H1 (cell line): Measurements from ENCODE around the gene POLG. TPM values are rescaled to one million over a fixed set of nuclear protein-coding genes. Genes with fewer than 3 reads are reported as not detected.

Source experiments
- CTCF ChIA-PET: fragments of 300-600 bp; sonication (Branson Sonifier 250); formaldehyde crosslinking; loops from one replicate; lab custom pipeline; 2021; ENCODE audit not compliant: partially characterized antibody; lab: Charles Lee
- POLR2A ChIA-PET: fragments of 300-600 bp; sonication (Branson Sonifier 250); formaldehyde crosslinking; loops from one replicate; lab custom pipeline; 2021; ENCODE audit warnings: inconsistent platforms; ENCODE audit not compliant: partially characterized antibody; lab: Charles Lee
- DNase-seq, 2 experiments: peaks; one replicate each; pipeline versions ENCODE4 v3.0.0 to v3.0.0-alpha.2; 2010 to 2022; ENCODE audit warnings: low spot score in 2 of 2, low read depth in 1 of 2, mixed read lengths in 1 of 2
- FAIRE-seq: peaks from 2 replicates; lab custom pipeline; 2011; peaks lifted over from hg19 to GRCh38; lab: Jason Lieb, UNC
- H2AFZ ChIP-seq: 2 replicates; pipeline ENCODE4 v1.8.1; 2012; ENCODE audit warnings: low read length, inconsistent platforms
- H2AK5ac ChIP-seq: 2 replicates; pipeline ENCODE4 v1.6.1; 2013; ENCODE audit warnings: low read depth, low read length
- H2BK120ac ChIP-seq: replicated peaks from 2 replicates; pipeline ENCODE3; 2013; ENCODE audit warnings: low read depth, low read length, inconsistent platforms
- H2BK12ac ChIP-seq: 2 replicates; pipeline ENCODE4 v1.6.1; 2013; ENCODE audit warnings: low read depth, low read length
- H2BK15ac ChIP-seq: 2 replicates; pipeline ENCODE4 v1.6.1; 2013; ENCODE audit warnings: low read length
- H2BK20ac ChIP-seq: 2 replicates; pipeline ENCODE4 v1.6.1; 2013; ENCODE audit warnings: low read length
- H2BK5ac ChIP-seq: 2 replicates; pipeline ENCODE4 v1.6.1; 2013; ENCODE audit warnings: low read depth, low read length
- H3K14ac ChIP-seq: 2 replicates; pipeline ENCODE4 v1.6.1; 2013; ENCODE audit warnings: inconsistent platforms; ENCODE audit not compliant: insufficient read length
- H3K18ac ChIP-seq: 2 replicates; pipeline ENCODE4 v1.6.1; 2013; ENCODE audit warnings: low read length; ENCODE audit errors: extremely low read depth
- H3K23ac ChIP-seq: 2 replicates; pipeline ENCODE4 v1.6.1; 2013; ENCODE audit warnings: inconsistent platforms; ENCODE audit not compliant: insufficient read length
- H3K23me2 ChIP-seq: 2 replicates; pipeline ENCODE4 v1.6.1; 2013; ENCODE audit warnings: low read depth, low read length
- H3K27ac ChIP-seq: 2 replicates; pipeline ENCODE4 v1.6.1; 2011; ENCODE audit warnings: low read depth, low read length, inconsistent platforms
- H3K27me3 ChIP-seq, 4 experiments: replicated peaks in 1 of 4; 1 replicate in 1 of 4; 2 replicates in 3 of 4; pipeline versions ENCODE4 v1.6.1 to v1.8.1; 2011 to 2013; ENCODE audit warnings: low read length in 3 of 4, mild to moderate bottlenecking in 3 of 4, inconsistent platforms in 2 of 4, mixed read lengths in 2 of 4, moderate library complexity in 1 of 4; ENCODE audit not compliant: control insufficient read depth in 3 of 4, insufficient read depth in 3 of 4; ENCODE audit errors: extremely low read depth in 1 of 4
- H3K36me3 ChIP-seq, 4 experiments: 2 replicates each; pipeline versions ENCODE4 v1.6.1 to v1.8.1; 2011 to 2013; ENCODE audit warnings: mild to moderate bottlenecking in 4 of 4, low read length in 3 of 4, moderate library complexity in 2 of 4, control low read depth in 1 of 4, inconsistent platforms in 1 of 4; ENCODE audit not compliant: insufficient read depth in 4 of 4, control insufficient read depth in 2 of 4
- H3K4ac ChIP-seq: replicated peaks from 2 replicates; pipeline ENCODE3; 2013; ENCODE audit warnings: low read length, low read depth, mixed read lengths, inconsistent platforms; ENCODE audit not compliant: insufficient read length
- H3K4me1 ChIP-seq, 4 experiments: replicated peaks in 1 of 4; 1 replicate in 1 of 4; 2 replicates in 3 of 4; pipeline versions ENCODE4 v1.6.1 to v1.8.1; 2011 to 2013; ENCODE audit warnings: low read length in 3 of 4, inconsistent platforms in 2 of 4, mixed read lengths in 1 of 4; ENCODE audit not compliant: insufficient read depth in 4 of 4, control insufficient read depth in 3 of 4
- H3K4me2 ChIP-seq, 2 experiments: 2 replicates each; pipeline versions ENCODE4 v1.6.1 to v1.8.1; 2011 to 2013; ENCODE audit warnings: low read depth in 2 of 2, low read length in 2 of 2, control low read depth in 1 of 2, inconsistent platforms in 1 of 2, mild to moderate bottlenecking in 1 of 2; ENCODE audit not compliant: insufficient read depth in 1 of 2
- H3K4me3 ChIP-seq, 4 experiments: fragments of 200-600, 300-600 bp in 1 of 4; sonication (generic), shearing (Covaris generic), sonication (Bioruptor Twin) in 1 of 4; 2 replicates each; pipeline versions ENCODE4 v1.5.1 to v1.8.1; 2011 to 2016; ENCODE audit warnings: low read length in 4 of 4, low read depth in 3 of 4, control low read depth in 2 of 4, inconsistent platforms in 2 of 4, mild to moderate bottlenecking in 2 of 4, mixed read lengths in 1 of 4, moderate library complexity in 1 of 4; ENCODE audit not compliant: insufficient read depth in 2 of 4; ENCODE audit errors: extremely low read depth in 1 of 4
- H3K56ac ChIP-seq: replicated peaks from 2 replicates; pipeline ENCODE3; 2013; ENCODE audit warnings: low read depth, mild to moderate bottlenecking, mixed read lengths, low read length, inconsistent platforms; ENCODE audit not compliant: insufficient read length
- H3K79me1 ChIP-seq: 2 replicates; pipeline ENCODE4 v1.6.1; 2013; ENCODE audit warnings: low read depth, low read length, control low read depth
- H3K79me2 ChIP-seq, 2 experiments: 2 replicates each; pipeline versions ENCODE4 v1.6.1 to v1.8.1; 2012 to 2013; ENCODE audit warnings: low read length in 2 of 2, mild to moderate bottlenecking in 2 of 2, inconsistent platforms in 1 of 2; ENCODE audit not compliant: insufficient read depth in 2 of 2, control insufficient read depth in 1 of 2
- H3K9ac ChIP-seq, 4 experiments: replicated peaks in 1 of 4; 1 replicate in 1 of 4; 2 replicates in 3 of 4; pipeline versions ENCODE4 v1.6.1 to v1.8.1; 2011 to 2013; ENCODE audit warnings: low read depth in 3 of 4, low read length in 3 of 4, control low read depth in 2 of 4, mild to moderate bottlenecking in 2 of 4, moderate library complexity in 2 of 4, inconsistent platforms in 1 of 4; ENCODE audit errors: extremely low read depth in 1 of 4
- H3K9me3 ChIP-seq, 2 experiments: 2 replicates each; pipeline versions ENCODE4 v1.6.1 to v1.8.1; 2012 to 2013; ENCODE audit warnings: mild to moderate bottlenecking in 2 of 2, moderate library complexity in 2 of 2, control low read depth in 1 of 2, inconsistent platforms in 1 of 2, low read depth in 1 of 2, low read length in 1 of 2, mixed read lengths in 1 of 2; ENCODE audit not compliant: insufficient read depth in 2 of 2
- H4K20me1 ChIP-seq, 2 experiments: replicated peaks in 1 of 2; 2 replicates each; pipeline versions ENCODE3 to v1.8.1; 2011 to 2013; ENCODE audit warnings: inconsistent platforms in 2 of 2, low read length in 2 of 2, mild to moderate bottlenecking in 1 of 2; ENCODE audit not compliant: insufficient read depth in 2 of 2, control insufficient read depth in 1 of 2
- H4K5ac ChIP-seq: 2 replicates; pipeline ENCODE4 v1.6.1; 2013; ENCODE audit warnings: low read length, low read depth, mixed read lengths, inconsistent platforms; ENCODE audit not compliant: insufficient read length
- H4K8ac ChIP-seq: 2 replicates; pipeline ENCODE4 v1.8.0; 2013; ENCODE audit warnings: mild to moderate bottlenecking, moderate library complexity, low read length, inconsistent platforms; ENCODE audit not compliant: insufficient read depth; ENCODE audit errors: extremely low read depth
- H4K91ac ChIP-seq: replicated peaks from 2 replicates; pipeline ENCODE3; 2013; ENCODE audit warnings: low read length, mixed read lengths, inconsistent platforms; ENCODE audit not compliant: insufficient read length
- ASH2L ChIP-seq: fragments of 200-600, 300-600 bp; sonication (generic); IDR thresholded peaks from one replicate; pipeline ENCODE4 v1.7.1; 2017; ENCODE audit warnings: low read length
- E2F6 ChIP-seq: IDR thresholded peaks from 2 replicates; pipeline ENCODE4 v1.6.1; 2012; ENCODE audit warnings: inconsistent platforms
- EGR1 ChIP-seq: IDR thresholded peaks from 2 replicates; pipeline ENCODE4 v1.6.1; 2011; ENCODE audit warnings: low read depth, low read length, borderline replicate concordance
- EP300 ChIP-seq, 2 experiments: IDR thresholded peaks; 1 replicate in 1 of 2; 2 replicates in 1 of 2; pipeline ENCODE4 v1.6.1; 2011 to 2012; ENCODE audit warnings: low read depth in 2 of 2, low read length in 2 of 2, mild to moderate bottlenecking in 2 of 2, borderline replicate concordance in 1 of 2, inconsistent platforms in 1 of 2, moderate library complexity in 1 of 2
- EZH2 ChIP-seq: fragments of 200-600 bp; sonication (generic); IDR thresholded peaks from 2 replicates; pipeline ENCODE4 v1.7.1; 2012; ENCODE audit warnings: low read depth, mild to moderate bottlenecking, moderate library complexity, low read length, inconsistent platforms; ENCODE audit not compliant: severe bottlenecking
- KDM4A ChIP-seq: IDR thresholded peaks from one replicate; pipeline ENCODE4 v1.7.1; 2012; ENCODE audit warnings: low read depth, mild to moderate bottlenecking, moderate library complexity, low read length, inconsistent platforms; ENCODE audit not compliant: severe bottlenecking
- RNF2 ChIP-seq: fragments of 200-900, 300-1000 bp; sonication (generic); IDR thresholded peaks from 2 replicates; pipeline ENCODE4 v1.7.1; 2016; ENCODE audit warnings: borderline replicate concordance, low read depth, mild to moderate bottlenecking, antibody characterized with exemption, low read length; ENCODE audit not compliant: poor library complexity, severe bottlenecking; ENCODE audit errors: missing control alignments
- SUZ12 ChIP-seq: fragments of 200-600 bp; sonication (generic); IDR thresholded peaks from 2 replicates; pipeline ENCODE4 v1.6.1; 2012; ENCODE audit warnings: mild to moderate bottlenecking, inconsistent platforms, low read length, moderate library complexity, mixed read lengths
- YY1 ChIP-seq: IDR thresholded peaks from 2 replicates; pipeline ENCODE4 v1.6.1; 2011; ENCODE audit warnings: low read depth, mild to moderate bottlenecking, low read length
- WGBS, 2 experiments: shearing (Covaris generic) in 1 of 2; methylation state at CpG; one replicate each; pipeline versions ENCODE4 v1.1.6 to v1.1.7; 2013 to 2015; ENCODE audit warnings: low lambda C conversion rate in 2 of 2, mixed read lengths in 2 of 2, inconsistent platforms in 1 of 2, low coverage in 1 of 2, missing lambda C conversion rate in 1 of 2; ENCODE audit not compliant: insufficient replicate concordance in 2 of 2, insufficient coverage in 1 of 2, insufficient read length in 1 of 2; ENCODE audit errors: extremely low coverage in 1 of 2, missing lambda C conversion rate in 1 of 2; 5-methylcytosine and 5-hydroxymethylcytosine counted together
- polyA plus RNA-seq, 7 experiments: library from polyadenylated mRNA; depleted of rRNA in 3 of 7; stranded (reverse) in 5 of 7; unstranded in 2 of 7; fragments of >200 nt in 5 of 7; fragments of 200-250 nt in 2 of 7; gene quantifications; 1 replicate in 5 of 7; 2 replicates in 1 of 7; 4 replicates in 1 of 7; pipeline versions ENCODE4 v1.2.1 to v1.2.3, GENCODE V29; 2011 to 2013; ENCODE audit warnings: missing spikeins in 2 of 7, mixed read lengths in 2 of 7
- total RNA-seq: library from RNA; stranded (reverse); fragmentation: NEBNext Ultra II Directional; extraction: Animal tissue kit (Norgen Biotek cat#: 25700); gene quantifications from 2 replicates; pipeline ENCODE4 v1.2.1, GENCODE V29; 2021

POLG gene
- total and polyA plus RNA-seq, 2 of the 8 experiments (the other 6 are each of a cell fraction or from before 2014, with no cell fraction given) = 14.8 to 52.3 TPM

GRCh38 chr15:89378296-89379151 is 43.9 kb upstream of the POLG start:
- Histone ChIP-seq H3K4me2 (peak overlapping the region; percentile 71 to 77), H3K9ac (peak overlapping the region in 3 of 4 experiments; percentile 0 to 39 (median 27); a peak in 3 of 7 replicates), H2AK5ac (no peak overlapping the region), H3K79me1 (no peaks in the 10 kb centered on the region), H3K23me2 (peaks cover 9% of the 10 kb centered on the region; the same call in 1 of the 2 replicates), H2BK15ac (0 out of 2 replicates have a peak overlapping the region, but pooled peaks have one; percentile 73), H2BK5ac (no peak overlapping the region), H3K23ac (no peak overlapping the region), H3K79me2 (no peaks in the 10 kb centered on the region), H3K4me1 (peaks cover 18 to 37% (median 30%) of the 10 kb centered on the region in 4 experiments), H2BK120ac (no peak overlapping the region), H3K27ac (no peak overlapping the region), H3K9me3 (no peaks in the 10 kb centered on the region), H4K91ac (no peak overlapping the region), H4K5ac (no peak overlapping the region), H4K20me1 (peaks cover 2 to 9% of the 10 kb centered on the region in 2 experiments), H3K4me3 (peak overlapping the region; percentile 32 to 55 (median 41)), H3K27me3 (peaks cover 92 to 100% (median 98%) of the 10 kb centered on the region in 4 experiments), H2BK20ac (no peak overlapping the region), H2BK12ac (peak overlapping the region; percentile 77), H3K14ac (no peak overlapping the region), H3K36me3 (peaks cover 0 to 8% (median 0%) of the 10 kb centered on the region in 4 experiments; a peak in 1 of 8 replicates), H3K4ac (no peak overlapping the region), H4K8ac (peak overlapping the region; percentile 69; the same call in 1 of the 2 replicates), H2AFZ (no peak overlapping the region; the same call in 1 of the 2 replicates), H3K56ac (no peak overlapping the region), H3K18ac (peak overlapping the region; percentile 86)
- CTCF ChIA-PET = interaction anchor here (2.4 to 6.6 kb wide), 2 partner anchors 40 to 65 kb away, joined by 10 to 62 read pairs; no protein-coding TSS in a partner anchor
- DNase-seq (peak in 1 of 2 experiments; percentile 74), FAIRE-seq (no peak)
- 6% methylated on average over 55 of the region's 76 CpGs; no CpG with 5 or more reads in 1 of the 2 experiments for WGBS, 2 experiments
- POLR2A ChIA-PET = interaction anchor here (1.0 to 4.0 kb wide), 6 partner anchors 10 to 21 kb away, joined by 3 to 28 read pairs (median 6); no protein-coding TSS in a partner anchor
- TF ChIP-seq EZH2 (peak; percentile 98), EP300 (IDR thresholded peaks at IDR 0.05; ENCODE audit: borderline replicate concordance in 1 of 2, low read depth in 2 of 2, low read length in 2 of 2) (no peak), RNF2 (peak; percentile 82), E2F6 (0 out of 2 replicates have a peak, but pooled peaks have one; percentile 49), SUZ12 (peak; percentile 97), ASH2L (no peak), EGR1 (no peak), KDM4A (peak; percentile 81), YY1 (peak; percentile 94)
